ENCODE results near the gene PROX2.

The PROX2 gene

DNA sequence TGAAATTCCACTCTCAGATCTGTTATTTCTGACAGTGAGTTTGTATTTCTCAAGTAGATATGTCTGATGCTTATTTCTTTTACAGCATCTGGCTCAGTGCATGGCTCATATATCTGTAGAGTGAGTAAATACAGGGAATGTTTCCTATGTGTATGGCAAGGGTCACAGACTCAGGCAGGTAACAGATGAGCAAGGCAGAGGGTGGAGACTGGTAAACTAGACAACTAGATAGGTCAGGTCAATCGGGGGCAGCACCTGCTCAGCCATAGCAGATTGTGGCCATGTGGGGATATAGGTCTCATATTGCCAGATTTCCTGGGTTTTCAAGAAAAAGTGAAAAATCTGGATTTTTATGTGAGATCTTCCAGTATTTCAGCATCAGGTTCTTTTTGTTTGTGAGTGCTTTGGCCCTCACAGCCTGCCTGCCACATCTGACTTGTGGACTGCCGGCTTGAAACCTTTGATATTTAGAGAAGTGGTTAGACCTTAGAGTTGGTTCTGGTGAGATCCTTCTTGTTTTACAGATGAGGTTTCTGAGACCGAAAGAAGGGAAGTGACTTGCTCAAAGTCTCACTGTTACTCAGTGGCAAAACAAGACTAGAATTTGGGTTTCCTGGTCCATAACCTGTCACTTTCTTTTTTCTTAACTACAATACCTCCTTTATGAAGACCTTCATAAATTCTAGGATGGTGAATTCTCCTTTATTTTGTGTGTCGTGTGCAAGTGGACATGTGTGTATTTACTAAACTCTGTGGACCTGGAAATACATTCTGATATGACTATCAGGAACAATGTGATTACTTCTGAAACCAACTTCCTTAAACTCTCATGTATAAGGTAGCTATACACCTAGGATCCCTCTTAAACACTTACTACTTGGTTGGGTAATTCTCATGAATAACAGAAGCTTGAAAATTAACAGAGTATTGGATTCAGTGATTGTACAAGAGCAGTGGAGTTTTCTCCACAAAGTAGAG is 34.4 kb downstream of the PROX2 start:
- no peak for DNase-seq

DNA sequence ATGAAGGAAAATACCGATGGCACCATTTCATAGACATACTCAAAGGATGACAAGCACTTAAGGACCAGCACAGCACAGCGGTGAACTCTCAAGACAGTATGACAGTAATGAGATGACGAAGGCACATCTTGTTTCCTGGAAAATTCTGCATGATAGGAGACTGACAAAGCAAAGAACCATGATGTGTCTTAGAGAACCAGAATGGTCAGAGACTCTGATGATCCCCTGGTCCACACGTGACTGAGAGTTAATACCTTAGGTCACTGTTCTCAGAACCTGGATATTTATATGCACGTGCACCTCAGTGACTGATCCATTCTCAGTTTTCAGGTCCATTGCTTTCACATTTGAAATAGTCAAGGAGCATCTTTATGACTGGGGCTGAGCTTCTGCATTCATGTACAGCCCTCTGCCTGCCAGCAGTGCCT is 35.3 kb downstream of the PROX2 start:
- no peak for DNase-seq

DNA sequence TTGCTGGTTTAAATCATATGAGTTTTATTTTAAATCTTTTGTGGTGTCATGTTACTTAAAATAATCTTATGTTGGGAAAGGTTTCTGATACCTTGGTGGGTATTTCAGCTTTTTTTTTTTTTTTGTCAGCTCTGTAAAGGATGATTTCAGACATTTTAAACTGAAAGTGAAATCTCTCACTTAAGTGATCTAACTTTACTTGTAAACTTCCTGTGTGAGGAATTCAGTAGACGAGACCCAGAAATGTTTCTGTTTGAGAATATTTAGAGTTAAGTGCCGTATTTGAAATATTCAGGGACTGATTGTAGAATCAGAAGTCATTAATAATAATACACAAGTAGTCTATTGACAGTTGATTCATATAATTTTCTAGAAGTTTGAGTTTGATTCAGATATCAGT is 37.8 kb downstream of the PROX2 start:
- DNase-seq, result no peak

DNA sequence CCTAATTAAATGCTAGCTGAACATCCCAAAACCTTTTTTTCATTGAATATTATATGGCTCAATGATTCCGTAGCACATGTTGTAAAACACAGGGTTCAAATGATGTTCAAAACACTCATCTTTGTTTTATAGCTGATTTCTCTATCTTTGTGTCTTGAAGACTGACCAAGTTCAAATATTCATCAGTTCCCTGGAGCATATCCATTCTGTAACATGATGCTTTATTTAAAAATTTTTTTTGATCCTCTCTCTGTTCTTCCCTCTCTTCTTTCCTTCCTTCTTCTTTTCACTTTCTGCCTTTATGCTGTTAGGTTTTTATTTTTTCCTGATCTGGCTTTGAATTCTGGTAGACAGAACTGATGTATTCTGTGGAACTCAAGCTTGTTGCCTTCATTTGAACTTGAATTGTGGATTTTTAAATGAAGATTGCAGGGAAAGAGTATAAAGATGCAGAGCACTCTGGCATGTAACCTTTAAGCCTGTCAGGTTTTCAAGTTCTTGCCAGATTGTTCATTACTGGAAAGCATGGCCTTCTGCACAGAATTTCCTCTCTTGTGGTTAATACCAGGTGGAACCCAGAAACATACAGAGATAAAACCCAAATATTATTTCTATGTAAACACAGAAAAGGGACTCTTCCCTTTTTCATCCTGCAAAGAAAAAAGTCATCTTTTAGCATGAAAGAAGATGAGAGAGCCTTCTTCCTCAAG is 39.5 kb downstream of the PROX2 start:
- no peak for DNase-seq

DNA sequence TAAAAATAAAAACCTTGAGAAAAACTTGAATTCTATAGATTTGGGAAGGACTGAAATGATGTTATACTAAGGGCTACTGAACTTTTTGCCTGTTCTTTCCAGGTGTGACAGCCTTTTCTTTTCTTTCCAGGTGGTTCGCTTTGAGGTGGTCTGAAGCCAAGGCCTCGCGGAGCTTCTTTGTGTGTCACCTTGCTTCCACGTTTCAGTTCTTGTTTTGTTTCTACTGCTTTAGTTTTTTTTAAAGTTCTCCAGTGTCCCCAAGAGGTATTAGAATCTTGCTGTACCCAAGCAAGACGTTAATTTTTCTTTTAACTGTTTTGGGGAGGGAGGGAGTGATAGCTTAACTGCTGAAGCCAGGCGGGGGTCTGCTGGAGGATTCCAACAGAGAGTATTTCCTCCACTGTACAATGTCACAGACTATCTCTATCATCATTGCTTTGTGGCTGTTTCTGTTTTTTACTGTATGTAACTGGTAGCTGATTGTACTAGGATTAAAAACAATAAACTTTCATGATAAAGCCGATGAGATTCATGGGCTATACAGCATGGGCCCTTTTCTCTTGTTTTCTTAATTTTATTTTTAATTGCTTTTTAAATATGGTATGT is 40.2 kb downstream of the PROX2 start:
- no peak for DNase-seq

DNA sequence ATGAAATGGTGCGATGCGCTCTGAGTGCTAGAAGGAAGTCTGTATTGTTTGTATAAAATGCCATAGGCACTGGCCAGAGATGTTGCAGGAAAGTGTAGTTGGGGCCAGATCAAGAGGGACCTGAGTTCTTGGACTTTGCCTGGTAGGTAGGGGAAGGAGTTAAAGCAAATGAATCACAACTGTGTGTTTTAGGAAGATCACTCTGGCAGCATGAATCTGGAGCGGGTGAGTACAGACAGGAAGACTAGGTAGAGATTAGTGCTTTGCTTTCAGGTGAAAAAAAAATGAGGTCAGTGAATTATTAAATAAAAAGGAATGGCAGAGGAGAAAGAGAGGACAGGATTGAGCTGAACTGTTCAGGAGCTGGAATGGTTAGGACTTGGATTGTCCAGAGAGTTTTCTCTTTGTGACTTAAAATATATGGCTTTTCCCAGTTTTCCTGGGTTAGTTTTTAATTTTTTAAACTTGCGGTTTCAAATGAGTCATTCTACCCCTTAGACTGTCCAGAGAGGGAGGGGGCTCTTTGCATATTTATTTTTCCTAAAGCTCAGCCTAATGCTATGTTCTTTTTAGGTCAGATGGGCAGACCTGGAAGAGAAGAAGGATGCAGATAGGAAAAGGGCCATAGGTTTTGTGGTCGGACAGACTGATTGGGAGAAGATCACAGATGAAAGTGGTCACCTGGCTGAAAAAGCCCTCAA is 41.1 kb downstream of the PROX2 start:
- DNase-seq, result no peak

DNA sequence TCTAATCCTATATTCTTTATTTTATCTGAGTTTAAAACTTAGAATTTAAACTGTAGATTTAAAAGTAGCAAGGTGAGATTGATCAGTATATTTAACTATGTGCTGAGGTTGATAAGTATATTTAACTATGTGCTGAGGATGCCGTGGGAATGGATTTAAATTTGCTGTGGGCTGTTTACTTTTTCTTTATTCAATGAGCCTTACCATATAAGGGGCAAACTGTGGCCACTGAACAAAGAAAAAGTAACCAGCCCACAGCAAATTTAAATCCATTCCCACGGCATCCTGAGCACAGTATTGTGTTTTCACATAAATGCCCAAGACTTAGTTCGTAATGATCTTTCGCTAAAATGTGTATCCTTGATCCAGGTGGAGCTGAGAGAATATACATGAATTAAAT is 43.1 kb downstream of the PROX2 start:
- no peak for DNase-seq

DNA sequence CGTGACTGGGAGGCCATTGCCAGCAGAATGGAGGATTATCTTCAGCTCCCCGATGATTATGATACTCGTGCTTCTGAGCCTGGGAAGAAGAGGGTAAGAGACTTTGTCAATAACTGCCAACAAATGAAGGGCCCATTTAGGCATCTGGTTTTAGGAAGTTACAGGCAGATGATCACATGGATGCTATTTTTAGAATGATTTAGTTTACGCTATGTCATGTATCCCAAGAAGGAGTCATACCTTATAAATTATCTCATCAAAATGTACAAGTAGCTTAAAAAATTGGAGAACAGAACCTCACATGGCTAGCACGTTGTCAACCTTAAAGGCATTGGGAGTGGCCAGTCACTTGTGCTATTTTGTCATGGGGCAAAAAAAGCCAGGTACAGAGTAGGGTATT is 46.7 kb downstream of the PROX2 start:
- DNase-seq, result no peak

DNA sequence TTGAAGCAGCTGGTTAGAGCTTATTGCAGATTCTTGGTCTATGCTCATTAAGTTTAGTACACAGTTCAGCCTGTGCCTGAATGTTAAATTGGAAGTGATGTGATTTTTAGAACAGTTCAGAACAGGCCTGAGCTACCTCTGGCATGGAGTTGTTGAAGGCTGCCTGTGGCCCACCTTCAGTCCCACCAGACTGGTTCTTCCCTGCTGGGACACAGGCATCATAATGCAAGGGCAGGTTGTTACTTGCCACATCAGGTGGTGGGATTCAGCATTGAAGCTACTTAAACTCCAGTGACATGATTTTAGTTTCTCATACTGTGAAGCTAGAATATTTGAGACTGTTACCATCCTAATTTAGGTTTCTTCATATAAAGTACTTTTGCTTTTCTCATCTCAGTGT is 49.4 kb downstream of the PROX2 start:
- DNase-seq, result no peak
